ENCODE results near the gene AHI1. TPM values are rescaled to one million over a fixed set of nuclear protein-coding genes. Genes with fewer than 3 reads are reported as not detected.

Gene AHI1
- total and polyA plus RNA-seq, 10 of the 15 experiments (the other 5 are each of a cell fraction or from before 2014, with no cell fraction given), result 3.2 to 9.5 (median 4.6) TPM

- no peak for TF ChIP-seq RELB (IDR thresholded peaks at IDR 0.05; ENCODE audit: low read depth)
- no peak for TF ChIP-seq GABPA (IDR thresholded peaks at IDR 0.05; ENCODE audit: low read depth)
Observed at GRCh38 chr6:135521431-135521830, 23.9 kb upstream of the AHI1 start (continued).

GRCh38 chr6:135520781-135521180 lies 23.2 kb upstream of the AHI1 start:
- Histone ChIP-seq H3K9ac (ENCODE audit: control insufficient read depth, insufficient read depth, low read length) (no peak overlapping the region), H3K4me2 (ENCODE audit: control insufficient read depth, insufficient read depth) (no peak overlapping the region), H3K4me3 (no peak overlapping the region), H4K20me1 (ENCODE audit: control insufficient read depth, insufficient read depth) (no peaks in the 10 kb centered on the region), H3K9me3 (replicated peaks; ENCODE audit: control insufficient read depth, insufficient read depth, low read length) (no peaks in the 10 kb centered on the region), H3K4me1 (ENCODE audit: control insufficient read depth, insufficient read depth, low read length) (no peaks in the 10 kb centered on the region), H2AFZ (ENCODE audit: control insufficient read depth, low read depth, low read length) (no peak overlapping the region), H3K79me2 (ENCODE audit: control insufficient read depth, insufficient read depth, low read length) (no peaks in the 10 kb centered on the region), H3K36me3 (ENCODE audit: control insufficient read depth in 2 of 2, insufficient read depth in 2 of 2, low read length in 1 of 2) (no peaks in the 10 kb centered on the region), H3K27me3 (replicated peaks in 1 of 2; ENCODE audit: control insufficient read depth in 2 of 2, insufficient read depth in 2 of 2, low read length in 1 of 2) (no peaks in the 10 kb centered on the region), H3K27ac (ENCODE audit: control insufficient read depth, insufficient read depth) (no peak overlapping the region)
- no peak for FAIRE-seq
- intact Hi-C loops (cut with micrococcal nuclease; ENCODE audit: unreplicated experiment) (no loop called here), in situ Hi-C loops (cut with MboI) (no loop called here)
- ChIA-PET POLR2A (no interaction called here), RAD21 (ENCODE audit: unreplicated experiment) (no interaction called here), SMC1A (ENCODE audit: uncharacterized antibody, unreplicated experiment) (no interaction called here), CTCF (interaction anchor here (0.9 to 2.0 kb wide), 2 partner anchors 15 to 705 kb away, joined by 4 to 7 read pairs; no protein-coding TSS in a partner anchor)
- no peak for ATAC-seq
- DNase-seq (ENCODE audit: low read depth, low spot score), result no peak
- no TSS peak for BruUV-seq (replicated peaks)
- WGBS (ENCODE audit: insufficient coverage, insufficient replicate concordance, low lambda C conversion rate, missing lambda C conversion rate), result 5% methylated on average over 2 of the region's 2 CpGs
- TF ChIP-seq RELA (IDR thresholded peaks at IDR 0.05; ENCODE audit: borderline replicate concordance, partially characterized antibody) (no peak), NR2F1 (conservative IDR thresholded peaks at IDR 0.05) (no peak), SMAD1 (IDR thresholded peaks at IDR 0.05; ENCODE audit: low read depth, partially characterized antibody) (no peak), RBBP5 (conservative IDR thresholded peaks at IDR 0.05) (no peak), CREB1 (IDR thresholded peaks at IDR 0.05; ENCODE audit: low read depth) (no peak), E2F4 (IDR thresholded peaks at IDR 0.05; ENCODE audit: low read depth, low read length) (no peak), CUX1 (IDR thresholded peaks at IDR 0.05; ENCODE audit: insufficient replicate concordance, low read depth, low read length) (no peak), IRF4 (IDR thresholded peaks at IDR 0.05; ENCODE audit: low read depth, low read length) (no peak), PAX5 (IDR thresholded peaks at IDR 0.05; ENCODE audit: borderline replicate concordance, low read depth, low read length) (no peak), SP1 (IDR thresholded peaks at IDR 0.05; ENCODE audit: low read depth, low read length) (no peak), IKZF2 (IDR thresholded peaks at IDR 0.05) (no peak), TCF3 (IDR thresholded peaks at IDR 0.05; ENCODE audit: borderline replicate concordance, insufficient read depth, low read depth, low read length) (no peak), ZBED1 (IDR thresholded peaks at IDR 0.05; ENCODE audit: borderline replicate concordance) (no peak)

Data from GM12878 (cell line).